GM19035 (cell line): ENCODE results near the gene EGLN3.
"Not testable (repeated sequence)": the region's sequence is repeated elsewhere in the genome, so short reads cannot be mapped to it uniquely, and the experiment has no call there.

ENCODE experiments used
- ATAC-seq: cut with Tn5 transposase; IDR thresholded peaks from one replicate; pipeline ENCODE4 v1.9.1; 2021; ENCODE audit not compliant: unreplicated experiment

Gene EGLN3

DNA sequence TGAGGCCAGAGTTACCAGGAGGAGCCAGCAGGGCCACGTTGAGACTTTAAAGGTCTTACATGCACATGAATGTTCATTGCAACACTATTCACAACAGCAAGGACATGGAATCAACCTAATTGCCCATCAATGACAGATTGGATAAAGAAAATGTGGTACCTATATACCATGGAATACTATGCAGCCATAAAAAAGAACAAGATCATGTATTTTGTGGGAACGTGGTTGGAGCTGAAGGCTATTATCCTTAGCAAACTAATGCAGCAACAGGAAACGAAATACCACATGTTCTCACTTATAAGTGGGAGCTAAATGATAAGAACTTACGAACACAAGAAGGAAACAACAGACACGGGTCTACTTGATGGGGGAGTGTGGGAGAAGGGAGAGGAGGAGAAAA is 11.6 kb upstream of the EGLN3 start:
- ATAC-seq, result not testable (repeated sequence)

DNA sequence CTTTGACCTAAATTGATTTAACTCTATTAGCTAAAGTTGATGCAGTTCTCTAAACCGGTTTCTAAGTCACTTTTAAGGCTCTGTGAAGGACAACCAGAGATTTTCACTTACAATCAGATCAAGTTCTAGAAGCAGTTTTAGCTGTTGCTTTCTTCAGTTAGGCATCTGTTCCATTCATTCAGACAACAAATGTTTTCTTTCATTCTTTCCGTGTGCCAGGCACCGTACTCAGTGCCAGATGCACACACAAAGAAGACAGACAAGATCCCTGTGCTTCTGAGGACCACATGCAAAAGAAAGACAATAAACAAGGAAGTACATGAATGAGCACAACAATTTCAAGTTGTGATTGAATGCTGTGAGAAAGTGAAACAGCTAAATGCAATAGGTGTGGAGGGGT is 11.1 kb upstream of the EGLN3 start:
- no peak for ATAC-seq

DNA sequence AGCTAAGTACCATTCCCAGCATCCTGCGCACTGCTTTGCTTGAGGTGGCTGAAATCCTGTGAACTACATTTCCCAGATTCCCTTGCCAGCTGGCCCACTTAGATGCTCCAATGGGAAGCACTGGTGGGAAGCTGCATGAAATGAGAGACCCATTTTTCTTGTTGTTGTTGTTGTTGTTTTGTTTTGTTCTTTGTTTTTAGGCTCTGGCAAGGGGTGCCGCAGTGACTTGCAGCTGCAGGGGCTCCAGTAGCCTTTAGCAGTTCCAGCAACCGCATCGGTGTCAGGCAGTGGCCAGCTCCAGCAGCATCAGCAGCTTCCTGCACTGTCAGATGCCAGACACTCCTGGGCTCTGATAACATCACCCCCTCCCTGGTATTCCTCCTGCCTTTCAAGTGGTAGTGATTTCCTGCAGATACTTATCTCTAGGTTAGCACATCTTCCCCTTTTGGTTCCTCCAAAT is 8.8 kb upstream of the EGLN3 start:
- ATAC-seq, result no peak

DNA sequence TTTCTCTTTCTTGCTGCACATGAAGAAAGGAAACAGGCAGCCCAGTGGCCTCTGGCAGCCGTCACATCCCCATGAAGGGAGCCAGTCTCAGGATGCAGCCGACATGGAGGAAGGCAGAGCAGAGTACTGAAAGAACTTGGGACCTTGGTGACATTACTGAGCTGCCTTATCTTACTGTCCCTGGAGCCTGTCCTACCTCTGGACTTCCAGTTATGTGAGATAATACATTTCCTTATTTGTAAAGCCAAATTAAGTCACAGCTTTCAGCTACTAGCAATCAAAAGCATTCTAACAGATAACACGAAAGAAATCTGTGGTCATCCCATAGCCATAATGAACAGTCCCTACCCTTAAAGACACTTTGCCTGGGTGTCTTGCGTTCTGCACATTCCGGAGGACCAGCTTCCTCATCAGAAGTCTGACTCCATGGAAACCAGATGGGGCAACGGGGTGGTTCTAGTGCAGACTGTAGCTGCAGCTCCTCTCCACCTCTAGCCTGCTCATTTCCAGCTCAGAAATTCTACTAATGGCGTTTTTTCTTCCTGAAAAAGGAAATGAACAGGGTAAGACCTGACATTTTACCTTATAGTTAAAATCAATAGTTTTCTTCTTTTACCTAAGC is 7.8 kb upstream of the EGLN3 start:
- no peak for ATAC-seq

DNA sequence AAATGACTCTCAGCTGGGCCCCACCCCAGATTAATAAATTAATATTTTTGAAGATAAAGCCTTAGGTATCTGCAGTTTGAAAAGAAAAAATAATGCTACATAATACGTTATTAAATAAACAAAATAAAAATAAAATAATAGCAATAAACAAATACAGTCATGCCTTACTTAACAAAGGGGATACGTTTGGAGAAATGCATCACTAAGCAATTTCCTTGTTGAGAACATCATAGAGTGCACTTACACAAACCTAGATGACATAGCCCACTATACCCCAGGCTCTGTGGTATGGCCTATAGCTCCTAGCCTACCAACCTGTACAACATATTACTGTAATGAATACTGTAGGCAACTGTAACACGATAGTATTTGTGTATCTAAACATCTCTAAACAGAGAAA is 7.1 kb upstream of the EGLN3 start:
- ATAC-seq, result no peak

DNA sequence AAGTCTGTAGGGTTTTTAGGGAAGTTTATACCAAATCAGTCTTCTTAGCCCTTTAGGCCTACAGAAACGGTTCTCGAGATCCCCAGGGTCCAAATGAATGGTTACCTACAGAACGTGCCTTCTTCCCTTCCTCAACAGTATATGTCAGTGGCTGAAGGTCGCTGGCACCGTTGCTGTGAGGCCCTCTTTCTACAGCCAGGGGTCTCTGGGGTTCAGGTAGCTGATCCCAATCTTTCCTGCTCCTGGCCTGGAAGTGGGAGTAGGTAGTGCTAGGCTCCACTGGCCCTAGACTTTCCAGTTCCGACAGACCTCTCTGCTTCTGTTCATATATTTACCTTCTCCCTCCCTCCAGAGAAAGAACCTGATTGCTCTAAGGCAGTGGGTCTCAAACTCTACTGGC is 6.4 kb upstream of the EGLN3 start:
- ATAC-seq, result no peak

DNA sequence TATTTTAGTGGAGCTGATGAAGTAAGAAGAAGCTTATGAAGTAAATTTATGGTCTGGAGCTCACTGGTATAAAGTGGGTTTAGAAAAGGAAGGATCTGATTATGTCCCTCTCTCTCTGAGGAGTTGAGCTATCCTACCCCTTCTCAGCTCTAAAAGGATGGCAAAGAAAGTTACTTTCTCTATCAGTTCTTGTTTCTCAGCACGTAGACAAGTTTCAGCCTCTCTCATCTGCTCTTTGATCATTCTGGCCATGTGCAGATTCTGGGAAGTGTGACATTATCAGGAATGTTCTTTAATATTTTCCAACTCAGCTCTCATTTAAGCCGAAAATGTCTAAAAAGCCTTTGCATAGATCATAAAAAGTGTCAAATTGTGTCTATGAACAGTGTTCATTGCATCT is 5.8 kb upstream of the EGLN3 start:
- ATAC-seq, result no peak

DNA sequence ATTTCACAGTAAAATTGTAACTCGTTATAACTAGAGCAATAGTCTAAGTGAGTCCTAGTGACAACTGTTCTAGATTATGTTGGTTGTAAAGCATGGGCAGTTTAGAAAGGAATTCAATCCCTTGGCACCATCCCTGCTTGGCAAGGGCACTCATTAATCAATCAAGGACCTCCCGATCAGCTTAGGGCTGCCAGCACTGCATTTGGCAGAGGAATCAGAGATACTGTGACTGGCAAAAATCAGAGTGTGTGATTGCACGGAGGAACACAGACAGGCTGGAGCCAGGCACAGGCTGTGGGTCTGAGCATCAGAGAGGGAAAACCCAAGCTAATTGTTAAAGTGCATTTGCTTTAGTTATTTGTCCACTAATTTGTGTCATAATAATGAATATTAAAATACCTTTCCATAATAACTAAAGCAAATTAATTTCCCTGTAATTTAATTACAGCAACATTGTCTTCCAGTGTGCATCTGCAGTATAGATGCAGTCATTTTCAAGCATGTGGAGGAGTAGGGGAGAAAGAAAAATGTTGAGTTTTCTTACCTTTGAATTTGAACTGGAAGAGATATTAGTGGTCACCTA is 3.2 kb upstream of the EGLN3 start:
- ATAC-seq, result no peak

DNA sequence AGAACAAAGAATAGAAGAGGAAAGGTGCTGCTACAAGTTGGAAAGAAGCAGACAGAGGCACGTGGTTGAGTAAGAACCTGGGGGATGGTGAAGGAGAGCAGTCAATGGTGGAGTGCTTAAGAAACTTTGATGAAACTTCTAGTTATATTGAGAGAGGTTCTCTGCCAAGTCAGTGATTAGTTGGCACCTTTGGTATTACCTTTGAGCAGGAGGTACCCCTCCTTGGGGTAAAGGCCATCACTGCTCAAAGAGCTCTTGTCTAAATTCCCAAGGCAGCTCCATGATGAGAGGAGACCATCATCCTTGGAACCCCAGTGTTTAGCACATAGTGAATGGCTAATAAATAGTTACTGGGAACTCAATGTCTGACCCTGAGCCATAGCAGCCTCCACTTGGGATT is 1.7 kb upstream of the EGLN3 start:
- no peak for ATAC-seq

DNA sequence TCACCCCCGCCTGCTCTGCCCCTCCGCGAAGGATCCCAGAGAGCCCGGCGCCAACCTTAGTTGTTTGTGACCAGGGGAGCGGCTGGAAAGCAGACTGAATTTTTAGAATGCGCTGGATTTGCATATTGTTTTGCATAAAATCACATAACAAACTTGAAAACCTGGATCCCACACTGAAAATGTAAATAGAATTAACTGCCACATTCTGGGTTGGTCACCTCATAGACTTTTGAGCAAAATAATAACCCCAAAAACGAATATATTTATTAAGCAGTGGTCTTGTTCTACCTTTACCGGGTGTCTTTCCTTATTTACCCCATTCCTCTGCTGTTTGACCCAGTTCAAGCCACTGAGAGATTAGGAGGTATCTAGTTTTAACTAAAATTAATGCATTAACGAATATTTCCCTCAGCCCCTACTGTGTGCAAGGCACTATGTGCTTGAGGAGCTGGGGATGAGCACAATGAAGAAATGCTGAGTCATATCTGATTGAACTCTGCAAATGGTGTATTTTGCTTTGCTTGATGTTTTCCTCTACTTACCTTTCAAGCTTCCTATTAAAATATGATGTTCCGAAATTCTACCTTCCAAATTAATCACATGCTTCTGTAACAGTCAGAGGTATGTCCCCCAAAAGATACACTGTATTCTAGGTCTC is 438 bp upstream of the EGLN3 start:
- no peak for ATAC-seq

DNA sequence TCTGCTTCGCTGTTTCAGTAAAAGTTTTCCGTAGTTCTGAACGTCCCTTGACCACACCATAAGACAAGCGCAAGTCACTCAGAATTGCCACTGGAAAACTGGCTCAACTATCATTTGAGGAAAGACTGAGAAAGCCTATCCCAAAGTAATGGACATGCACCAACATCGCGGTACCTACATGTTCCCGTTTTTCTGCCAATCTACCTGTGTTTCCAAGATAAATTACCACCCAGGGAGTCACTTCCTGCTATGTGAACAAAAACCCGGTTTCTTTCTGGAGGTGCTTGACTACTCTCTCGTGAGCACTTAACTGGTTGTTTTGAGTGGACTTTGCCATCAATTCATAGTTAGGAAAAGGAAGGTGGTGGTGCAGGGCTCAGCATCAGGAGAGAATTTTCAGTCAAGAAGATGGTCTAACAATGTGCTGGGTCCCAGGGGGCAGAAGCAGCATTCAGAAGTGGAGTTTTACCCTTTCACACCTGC is 1.4 kb downstream of the EGLN3 start:
- ATAC-seq, result no peak

DNA sequence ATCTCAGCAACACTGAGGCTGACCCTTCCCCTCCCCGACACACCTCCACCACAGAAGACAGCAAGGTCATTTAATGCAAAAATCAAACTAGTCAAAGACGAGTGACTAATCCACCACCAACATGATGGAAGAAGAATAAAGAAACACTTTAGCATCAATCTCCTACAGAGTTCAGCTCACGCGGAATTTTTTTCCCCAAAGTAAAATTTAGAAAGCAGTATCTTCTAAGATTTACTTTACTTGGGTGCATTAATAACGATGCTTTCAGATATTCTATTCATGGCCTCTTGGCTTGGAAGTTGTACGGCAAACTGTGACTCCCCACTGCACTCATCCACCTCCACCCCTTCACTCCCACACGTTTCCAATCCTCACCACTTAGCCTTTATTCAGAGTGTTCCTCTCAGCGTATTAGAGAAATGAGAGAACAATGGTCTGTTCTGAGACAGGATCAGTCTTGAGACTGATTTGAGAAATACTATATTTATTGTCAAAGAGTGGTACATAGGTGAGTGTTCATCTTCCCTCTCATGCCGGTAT is 1.9 kb downstream of the EGLN3 start:
- no peak for ATAC-seq

DNA sequence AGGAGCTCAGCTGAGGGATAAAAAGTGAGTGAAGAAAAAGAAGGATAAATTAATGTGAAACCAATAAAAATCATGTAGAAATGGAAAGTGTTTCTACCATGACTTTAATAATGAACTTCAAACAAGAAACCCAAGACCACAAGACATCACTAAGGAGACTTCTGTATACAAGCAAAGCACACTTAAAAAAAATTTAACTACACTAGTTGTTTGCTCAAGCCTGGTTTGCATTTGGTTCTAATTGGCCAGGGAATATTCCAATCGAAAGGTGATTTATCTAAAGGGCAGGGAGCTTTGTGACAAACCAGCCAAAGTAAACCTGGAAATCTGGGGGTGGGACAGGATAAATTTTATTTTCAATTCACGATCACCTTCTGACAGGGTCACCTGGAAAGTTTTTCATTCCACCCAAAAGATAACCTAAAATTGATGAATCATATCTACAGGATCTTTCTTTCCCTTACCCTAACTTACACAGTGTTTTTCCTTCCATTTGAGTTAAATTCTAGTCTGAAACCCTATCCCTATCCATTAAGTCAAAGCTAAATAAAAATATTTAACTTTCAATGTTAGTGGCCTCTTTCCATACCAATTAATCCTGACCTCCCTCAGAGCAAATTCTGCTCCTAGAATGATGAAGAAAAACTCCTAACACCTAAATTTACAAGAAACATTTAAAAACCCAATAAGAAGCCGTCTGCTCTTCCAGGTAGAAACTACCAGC is 2.6 kb downstream of the EGLN3 start:
- ATAC-seq, result no peak

DNA sequence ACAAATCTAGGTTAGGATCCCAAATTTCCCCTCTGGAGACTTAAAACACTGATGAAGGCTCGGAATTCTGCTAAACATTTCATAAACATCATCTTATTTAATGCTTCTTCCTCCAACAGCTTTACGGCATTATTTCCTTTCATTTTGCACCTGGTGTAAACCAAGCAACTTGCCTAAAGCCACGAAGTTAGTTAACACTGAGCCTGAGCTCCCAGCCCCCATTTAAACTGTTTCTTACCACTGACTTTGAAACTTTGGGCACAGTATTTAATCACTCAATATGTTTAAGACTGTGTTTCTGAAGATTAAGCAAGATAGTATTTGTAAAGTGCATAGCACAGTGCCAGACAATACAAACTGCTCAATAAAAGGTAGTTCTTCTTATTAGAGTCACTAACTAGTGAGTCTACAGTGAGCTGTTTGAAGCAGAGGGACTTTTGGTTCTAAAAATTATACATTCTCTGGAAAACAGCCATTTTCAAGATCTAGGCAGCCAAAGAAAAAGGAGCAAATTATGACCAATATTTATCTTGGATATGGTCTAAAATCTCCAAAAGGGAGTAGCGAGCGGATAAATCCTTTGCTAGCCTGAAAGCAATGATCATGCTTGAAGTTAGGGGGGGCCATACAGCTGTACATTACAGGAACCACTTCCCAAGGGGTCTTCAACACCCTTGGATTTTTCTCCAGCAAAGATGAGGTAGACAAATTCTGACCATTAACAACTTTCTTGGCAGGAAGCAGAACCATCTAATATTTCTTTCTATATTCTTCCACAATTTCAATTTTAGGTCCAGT is 4.0 kb downstream of the EGLN3 start:
- no peak for ATAC-seq

DNA sequence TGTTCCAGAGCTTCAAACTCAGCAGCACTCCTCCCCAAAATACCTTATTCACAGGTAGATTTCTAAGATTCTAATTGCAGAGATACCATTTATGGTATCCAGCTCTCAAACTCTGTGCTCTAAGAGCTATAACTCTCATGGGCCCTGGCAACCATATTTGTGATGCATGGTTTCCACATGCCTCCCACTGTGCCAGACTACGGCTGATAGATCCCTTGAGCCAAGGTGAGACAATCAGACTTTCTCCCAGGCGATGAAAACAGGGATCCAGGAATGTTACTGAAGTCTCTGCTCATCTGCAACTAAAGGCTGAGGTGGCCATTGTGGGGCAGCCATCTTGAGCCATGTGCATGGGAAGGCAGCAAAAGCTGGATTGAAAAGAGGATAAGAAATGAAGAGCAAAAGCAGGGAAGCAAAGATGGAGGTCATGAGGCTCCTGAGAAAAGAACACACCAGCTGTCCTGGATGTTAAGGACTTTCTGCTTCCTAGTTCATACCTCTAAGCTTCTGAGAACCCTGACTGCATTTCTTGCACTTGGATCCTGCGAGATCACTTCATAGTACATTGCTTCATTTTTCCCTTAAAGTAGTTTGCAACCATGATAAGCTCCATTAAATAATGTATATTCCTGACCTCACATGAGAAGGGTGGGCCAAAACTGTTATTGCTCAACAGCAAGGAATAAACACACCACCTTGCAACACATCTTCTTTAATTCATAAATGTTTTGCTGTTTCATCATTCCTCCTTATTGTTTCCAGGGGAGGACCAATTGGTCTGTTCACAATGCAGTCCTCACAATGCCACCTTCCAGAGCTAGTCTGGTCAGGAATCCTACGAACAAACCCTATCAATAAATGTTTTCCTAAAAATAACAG is 5.4 kb downstream of the EGLN3 start:
- ATAC-seq, result no peak

DNA sequence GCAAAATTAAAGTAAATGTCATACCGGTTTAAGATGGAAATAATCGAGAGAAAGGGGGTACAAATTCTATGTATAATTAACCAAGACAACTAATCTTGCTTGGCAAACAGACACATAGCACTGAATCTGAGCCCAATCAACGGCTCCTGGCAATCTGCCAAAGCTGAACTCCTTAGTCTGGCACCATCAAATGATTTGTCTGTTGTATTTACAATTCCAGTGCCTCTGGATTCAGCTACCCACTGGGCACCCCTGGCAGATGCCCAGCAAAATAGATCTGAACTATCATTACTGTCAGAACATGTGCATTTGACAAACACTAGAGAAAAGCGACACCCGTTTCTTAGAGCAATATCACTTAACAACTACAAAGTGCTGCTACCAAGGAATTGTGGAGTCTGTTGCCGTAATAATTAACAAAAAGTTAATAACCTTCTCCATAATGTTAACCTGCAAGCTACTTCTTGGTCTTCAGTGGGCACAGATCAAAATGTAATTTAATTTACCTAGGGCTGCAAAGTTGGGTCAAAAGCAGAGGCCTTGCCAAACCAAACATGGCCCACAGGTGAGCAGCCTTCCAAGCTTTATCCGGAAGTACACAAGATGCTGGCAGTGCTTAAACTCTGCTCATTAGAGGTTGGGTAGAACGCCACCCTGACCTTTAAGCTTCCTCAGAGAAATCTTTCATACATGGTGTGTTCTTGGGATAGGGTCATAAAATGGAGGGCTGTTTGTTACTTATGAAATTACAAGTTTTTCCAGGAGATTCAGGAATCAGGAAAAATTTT is 7.6 kb downstream of the EGLN3 start:
- no peak for ATAC-seq

DNA sequence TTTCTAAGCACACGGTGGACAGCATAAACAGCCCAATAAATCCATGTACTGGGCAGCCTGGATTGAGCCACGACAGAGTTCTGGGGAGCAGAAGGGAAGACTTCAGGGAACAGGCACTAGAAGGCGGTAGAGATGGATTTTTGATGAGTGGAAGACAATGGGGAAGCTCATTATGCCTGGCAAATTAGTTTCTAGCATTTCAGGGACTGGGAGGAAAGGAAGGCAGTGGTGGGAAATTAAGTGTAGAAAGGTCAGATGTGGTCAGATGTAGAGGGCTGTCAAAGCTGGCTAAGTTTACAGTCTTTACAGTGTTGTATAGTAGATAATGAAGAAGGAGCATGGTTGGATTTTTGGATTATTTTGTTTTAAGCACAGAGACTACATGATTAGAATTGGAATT is 9.2 kb downstream of the EGLN3 start:
- ATAC-seq, result no peak

DNA sequence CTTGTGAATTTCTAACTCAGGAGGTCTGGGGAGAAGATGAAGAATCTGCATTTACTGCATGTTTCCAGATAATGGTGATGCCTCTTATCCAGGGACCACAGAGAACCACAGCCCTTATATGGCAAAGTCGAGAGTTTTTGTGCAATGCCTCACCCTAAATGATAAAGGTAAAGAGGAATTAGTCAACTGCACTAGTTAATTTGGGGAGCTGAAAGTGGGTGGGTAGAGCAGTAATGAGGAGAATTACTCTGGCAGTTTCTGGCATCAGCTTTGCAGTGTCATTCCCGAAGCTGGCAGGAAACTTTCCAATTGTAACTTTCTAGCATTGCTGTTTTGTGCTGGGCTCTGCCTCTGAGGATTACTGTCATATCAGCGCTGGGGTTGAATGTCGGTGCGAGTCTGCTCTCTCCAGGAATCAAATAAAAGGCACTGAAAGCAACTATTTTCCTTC is 10.3 kb downstream of the EGLN3 start:
- no peak for ATAC-seq
